TTC549 (cell line): ENCODE results near the gene ELOA.
"Not testable (repeated sequence)": the region's sequence is repeated elsewhere in the genome, so short reads cannot be mapped to it uniquely, and the experiment has no call there.

Source experiments
- FAIRE-seq: peaks from 2 replicates; lab custom pipeline; 2012; peaks lifted over from hg19 to GRCh38; lab: Jason Lieb, UNC

Gene ELOA

GRCh38 chr1:23743287-23744152, at the start of gene ELOA:
ELOA (plus strand) TSS chr1:23743471; CDS start chr1:23743504, 33 bp downstream.
- no peak for FAIRE-seq

GRCh38 chr1:23693599-23693998, 49.7 kb upstream of the ELOA start:
- no peak for FAIRE-seq

- FAIRE-seq = no peak
Observed at GRCh38 chr1:23694371-23694770, 48.9 kb upstream of the ELOA start.

- no peak for FAIRE-seq
Observed at GRCh38 chr1:23695667-23696066, 47.6 kb upstream of the ELOA start.

- no peak for FAIRE-seq
Observed at GRCh38 chr1:23696335-23696989, 46.8 kb upstream of the ELOA start.

GRCh38 chr1:23698466-23698865, 44.8 kb upstream of the ELOA start:
- no peak for FAIRE-seq

GRCh38 chr1:23699280-23700179, 43.7 kb upstream of the ELOA start:
- FAIRE-seq = no peak

- FAIRE-seq = no peak
Observed at GRCh38 chr1:23701310-23701709, 42.0 kb upstream of the ELOA start.

GRCh38 chr1:23701996-23702395, 41.3 kb upstream of the ELOA start:
- no peak for FAIRE-seq

- FAIRE-seq = no peak
Observed at GRCh38 chr1:23704834-23705495, 38.3 kb upstream of the ELOA start.

GRCh38 chr1:23709229-23709628, 34.0 kb upstream of the ELOA start:
- no peak for FAIRE-seq

GRCh38 chr1:23718482-23718881, 24.8 kb upstream of the ELOA start:
- FAIRE-seq = no peak

- FAIRE-seq = no peak
Observed at GRCh38 chr1:23719162-23719820, 24.0 kb upstream of the ELOA start.

- no peak for FAIRE-seq
Observed at GRCh38 chr1:23720256-23720995, 22.8 kb upstream of the ELOA start.

- no peak for FAIRE-seq
Observed at GRCh38 chr1:23722652-23723051, 20.6 kb upstream of the ELOA start.

- FAIRE-seq = no peak
Observed at GRCh38 chr1:23726686-23727085, 16.6 kb upstream of the ELOA start.

- no peak for FAIRE-seq
Observed at GRCh38 chr1:23727362-23727811, 15.9 kb upstream of the ELOA start.

GRCh38 chr1:23732363-23733224, 10.7 kb upstream of the ELOA start:
- no peak for FAIRE-seq

GRCh38 chr1:23733281-23733680, 10.0 kb upstream of the ELOA start:
- FAIRE-seq = not testable (repeated sequence)
